H1 (cell line): ENCODE results near the gene GSG1L2.

Experiments
- CBX8 ChIP-seq: fragments of 300-800, 300-1000 bp; sonication (generic); IDR thresholded peaks from 2 replicates; pipeline ENCODE4 v1.7.1; 2016; ENCODE audit warnings: low read depth, low read length, borderline replicate concordance
- CTCF ChIP-seq, 3 experiments: IDR thresholded peaks; 1 replicate in 2 of 3; 2 replicates in 1 of 3; pipeline versions ENCODE4 v1.5.1 to v1.6.1; 2011; ENCODE audit warnings: low read length in 3 of 3, mild to moderate bottlenecking in 3 of 3, inconsistent platforms in 2 of 3, low read depth in 1 of 3, moderate library complexity in 1 of 3; ENCODE audit not compliant: insufficient read depth in 1 of 3; ENCODE audit errors: control extremely low read depth in 1 of 3
- EP300 ChIP-seq, 2 experiments: IDR thresholded peaks; 1 replicate in 1 of 2; 2 replicates in 1 of 2; pipeline ENCODE4 v1.6.1; 2011 to 2012; ENCODE audit warnings: low read depth in 2 of 2, low read length in 2 of 2, mild to moderate bottlenecking in 2 of 2, borderline replicate concordance in 1 of 2, inconsistent platforms in 1 of 2, moderate library complexity in 1 of 2
- JUN ChIP-seq: IDR thresholded peaks from 2 replicates; pipeline ENCODE4 v1.6.1; 2011; ENCODE audit warnings: low read depth, mild to moderate bottlenecking, improper control_type of control experiment, low read length
- POLR2A ChIP-seq, 2 experiments: IDR thresholded peaks; 1 replicate in 1 of 2; 2 replicates in 1 of 2; pipeline ENCODE4 v1.6.1; 2011; ENCODE audit warnings: low read depth in 2 of 2, low read length in 2 of 2, mild to moderate bottlenecking in 2 of 2; ENCODE audit errors: control extremely low read depth in 1 of 2
- RAD21 ChIP-seq, 2 experiments: IDR thresholded peaks in 1 of 2; conservative IDR thresholded peaks in 1 of 2; 2 replicates each; pipeline ENCODE4 v1.6.1; 2011; ENCODE audit warnings: low read depth in 2 of 2, low read length in 2 of 2, improper control_type of control experiment in 1 of 2, inconsistent platforms in 1 of 2, mild to moderate bottlenecking in 1 of 2, moderate library complexity in 1 of 2

- TF ChIP-seq JUN: no peak
- no peak for TF ChIP-seq CTCF (IDR thresholded peaks at IDR 0.05; ENCODE audit: control extremely low read depth in 1 of 3, insufficient read depth in 1 of 3, low read depth in 1 of 3, low read length in 3 of 3)
- no peak for TF ChIP-seq RAD21 (IDR thresholded peaks at IDR 0.05 in 1 of 2, conservative IDR thresholded peaks at IDR 0.05 in 1 of 2; ENCODE audit: low read depth in 2 of 2, low read length in 2 of 2)
- no peak for TF ChIP-seq EP300 (IDR thresholded peaks at IDR 0.05; ENCODE audit: borderline replicate concordance in 1 of 2, low read depth in 2 of 2, low read length in 2 of 2)
- no peak for TF ChIP-seq POLR2A (IDR thresholded peaks at IDR 0.05; ENCODE audit: control extremely low read depth in 1 of 2, low read depth in 2 of 2, low read length in 2 of 2)
- TF ChIP-seq CBX8: no peak
These were observed 7.4 kb downstream of the GSG1L2 start for GRCh38 chr17:9814337-9814945.
